ENCODE data around the gene UBAP2L. TPM values are rescaled to one million over a fixed set of nuclear protein-coding genes. Genes with fewer than 3 reads are reported as not detected.
"Not testable (repeated sequence)": the region's sequence is repeated elsewhere in the genome, so short reads cannot be mapped to it uniquely, and the experiment has no call there.

UBAP2L gene
- total RNA-seq, 2 experiments from 2014 or later: 247 to 266 TPM

DNA sequence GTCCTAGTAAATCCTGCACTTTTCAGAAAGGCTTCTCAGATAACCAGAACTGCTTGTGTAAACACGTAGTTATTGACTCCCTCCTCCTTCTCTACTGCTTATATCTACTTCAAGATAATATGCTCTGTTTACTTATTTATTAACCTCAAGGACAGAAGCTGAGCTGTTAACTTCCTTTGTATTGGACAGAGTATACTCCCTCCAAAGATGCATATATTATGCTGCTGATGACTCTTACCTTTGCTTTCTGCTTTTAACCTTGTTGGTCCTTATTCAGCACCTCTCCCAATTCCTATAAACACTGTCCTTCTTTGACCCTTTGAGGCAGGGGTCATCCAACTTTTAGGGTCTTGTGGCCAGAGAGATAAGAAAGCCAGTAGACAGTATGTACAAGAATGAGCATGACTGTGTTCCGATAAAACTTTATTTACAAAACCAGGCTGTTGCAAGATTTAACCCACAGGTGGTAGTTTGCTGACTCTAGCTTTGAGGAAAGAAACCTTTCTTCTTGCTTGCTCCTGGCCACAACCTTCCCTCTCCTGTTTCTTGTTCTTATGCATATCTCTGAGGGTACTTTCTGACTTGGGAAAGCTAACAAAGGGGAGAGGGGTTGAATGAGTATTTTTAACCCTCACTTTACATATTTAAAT lies 33.8 kb upstream of the UBAP2L start:
- H3K27ac Mint-ChIP-seq: no peak overlapping the region
- H3K9me3 Mint-ChIP-seq: no peaks in the 10 kb centered on the region
- peaks cover 5% of the 10 kb centered on the region for H3K36me3 Mint-ChIP-seq
- H3K4me3 Mint-ChIP-seq: no peak overlapping the region
- no peak for DNase-seq
- H3K27me3 Mint-ChIP-seq: peaks cover 5% of the 10 kb centered on the region
- H3K4me1 Mint-ChIP-seq: peaks cover 8% of the 10 kb centered on the region

DNA sequence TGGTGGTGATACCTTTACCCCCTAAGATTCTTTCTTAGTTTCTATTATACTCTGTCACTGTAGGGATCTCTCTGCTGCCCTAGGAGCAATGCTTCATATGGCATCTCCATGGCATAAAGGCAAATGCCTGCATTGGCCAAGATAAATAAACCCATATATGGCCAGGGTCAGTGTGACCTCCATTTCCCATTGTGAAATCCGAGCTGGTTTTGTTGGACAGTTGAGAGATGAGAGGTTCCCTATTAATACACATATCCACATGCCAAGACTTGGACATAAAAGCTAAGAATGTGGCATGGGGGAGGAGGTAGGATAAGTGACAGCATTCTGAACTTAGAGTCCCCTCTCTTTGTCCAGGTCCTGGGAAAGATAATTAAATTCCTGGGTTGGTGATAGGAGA lies 30.2 kb upstream of the UBAP2L start:
- Mint-ChIP-seq H3K36me3 (no peaks in the 10 kb centered on the region), H3K27me3 (peaks cover 13% of the 10 kb centered on the region), H3K9me3 (no peaks in the 10 kb centered on the region), H3K4me1 (peaks cover 7% of the 10 kb centered on the region), H3K4me3 (no peak overlapping the region), H3K27ac (no peak overlapping the region)
- no peak for DNase-seq

DNA sequence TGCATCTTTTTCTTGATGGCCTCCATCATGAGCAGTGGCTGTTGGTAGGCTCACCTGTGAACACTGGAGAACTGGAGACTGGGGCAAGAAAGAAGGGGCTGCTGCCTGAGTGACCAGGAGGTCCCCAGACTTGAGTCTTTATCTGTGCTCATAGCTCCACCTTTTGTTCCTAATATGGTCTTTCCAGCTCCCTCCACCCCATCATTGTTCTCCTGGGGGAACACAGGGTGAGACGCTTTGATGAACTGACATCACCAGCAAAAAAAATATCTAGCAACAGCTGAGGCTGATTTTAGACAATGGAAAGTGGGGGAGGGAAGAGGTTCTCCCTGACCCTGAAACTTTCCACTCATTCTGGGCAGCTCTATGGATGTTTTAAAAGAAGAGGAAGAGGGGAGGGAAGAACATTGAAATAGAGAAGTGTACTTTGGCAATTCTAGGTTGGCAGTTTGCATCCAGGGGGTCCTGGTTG lies 28.7 kb upstream of the UBAP2L start, which contains the start of gene TPM3:
Gene TPM3, minus strand, starts transcription at position 111 of the 472 bp plus-strand sequence. Its CDS starts 82 bp downstream, at position 29.
- no peaks in the 10 kb centered on the region for H3K9me3 Mint-ChIP-seq
- H3K4me3 Mint-ChIP-seq: no peak within 1 kb of the TSS
- no peaks in the 10 kb centered on the region for H3K36me3 Mint-ChIP-seq
- peak within 1 kb of the TSS; percentile 3 for H3K27ac Mint-ChIP-seq
- DNase-seq: no peak
- H3K4me1 Mint-ChIP-seq: peaks cover 5% of the 10 kb centered on the region
- H3K27me3 Mint-ChIP-seq: peaks cover 13% of the 10 kb centered on the region

DNA sequence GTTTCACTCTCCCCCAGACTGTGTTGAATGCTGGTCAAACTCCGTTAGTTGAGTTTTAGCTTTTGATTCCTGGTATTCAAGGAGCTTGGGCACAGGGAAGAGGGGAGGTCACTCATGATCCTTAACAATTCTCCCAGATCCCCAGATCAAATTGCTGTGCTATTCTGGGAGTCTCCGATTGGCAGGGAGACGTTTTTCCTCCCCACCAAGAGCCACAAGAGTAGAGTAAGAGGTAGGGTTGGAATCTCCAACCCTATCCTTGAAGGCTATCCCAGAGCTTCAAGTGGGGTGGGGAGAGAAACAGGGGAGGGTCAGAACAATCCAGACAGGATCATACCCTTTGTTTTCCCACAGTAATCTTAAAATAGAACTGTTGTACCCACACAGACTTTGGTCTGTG lies 28.3 kb upstream of the UBAP2L start:
- Mint-ChIP-seq H3K4me1 (peaks cover 5% of the 10 kb centered on the region), H3K27me3 (peaks cover 13% of the 10 kb centered on the region), H3K36me3 (no peaks in the 10 kb centered on the region), H3K4me3 (no peak overlapping the region), H3K27ac (no peak overlapping the region), H3K9me3 (no peaks in the 10 kb centered on the region)
- no peak for DNase-seq

DNA sequence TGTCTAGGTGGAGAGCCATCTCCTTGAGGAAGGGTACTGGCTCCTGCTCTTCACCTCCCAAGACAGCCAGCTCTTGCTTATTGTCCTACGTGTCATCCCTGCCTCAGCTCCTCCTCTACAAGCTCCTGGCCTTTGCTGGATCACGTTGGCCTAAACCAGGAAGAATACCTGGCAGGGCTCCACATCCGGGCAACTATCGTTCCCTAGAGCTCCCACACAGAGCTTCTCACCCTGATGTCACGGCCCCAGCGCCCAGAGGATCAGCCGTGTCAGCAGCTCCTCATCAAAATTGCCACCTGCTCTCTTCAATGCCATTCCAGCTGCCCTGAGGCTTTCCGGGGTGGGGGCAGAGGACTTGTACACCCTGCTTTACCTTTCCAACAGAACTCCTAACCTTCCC lies 26.9 kb upstream of the UBAP2L start:
- Mint-ChIP-seq H3K4me1 (peaks cover 5% of the 10 kb centered on the region), H3K27me3 (peaks cover 13% of the 10 kb centered on the region), H3K9me3 (no peaks in the 10 kb centered on the region), H3K27ac (no peak overlapping the region), H3K36me3 (no peaks in the 10 kb centered on the region), H3K4me3 (no peak overlapping the region)
- no peak for DNase-seq

DNA sequence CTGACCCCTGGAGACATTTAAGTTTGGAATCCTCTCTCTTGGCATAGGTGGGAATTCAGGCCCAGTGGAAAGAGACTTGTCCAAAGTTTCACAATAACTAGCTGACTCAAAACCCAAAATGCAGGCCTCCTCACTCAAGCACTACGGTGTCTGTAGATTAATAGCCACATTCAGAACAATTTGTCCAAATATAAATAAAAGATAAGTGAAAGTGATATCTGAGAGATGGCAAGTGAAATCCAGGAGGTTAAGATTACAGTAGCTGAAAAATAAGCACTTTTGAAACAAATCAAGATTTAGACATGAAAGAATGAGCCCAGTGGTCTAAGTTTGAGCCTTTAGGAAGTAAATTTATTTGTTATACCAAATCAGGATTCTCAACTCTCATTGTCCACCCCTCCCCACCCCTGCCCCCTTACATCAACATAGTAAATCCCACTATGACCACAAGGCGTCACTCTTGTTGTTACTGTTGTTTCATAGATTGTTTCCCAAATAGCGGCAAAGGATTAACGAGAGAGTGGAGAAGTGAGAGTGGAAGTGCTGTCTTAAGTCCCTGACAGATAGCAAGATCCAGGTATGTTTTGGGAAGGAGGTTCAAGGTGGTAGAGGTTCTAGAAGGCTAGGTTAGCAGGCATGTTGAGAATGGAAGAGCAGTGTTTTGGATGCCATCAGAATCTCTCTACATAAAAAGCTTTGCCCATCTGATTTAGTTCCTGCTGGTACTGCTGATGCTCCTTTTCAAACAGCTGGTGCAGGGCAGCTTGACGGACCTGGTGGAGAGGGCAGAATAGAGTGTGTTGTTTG lies 21.8 kb upstream of the UBAP2L start:
- no peaks in the 10 kb centered on the region for H3K9me3 Mint-ChIP-seq
- DNase-seq: no peak

DNA sequence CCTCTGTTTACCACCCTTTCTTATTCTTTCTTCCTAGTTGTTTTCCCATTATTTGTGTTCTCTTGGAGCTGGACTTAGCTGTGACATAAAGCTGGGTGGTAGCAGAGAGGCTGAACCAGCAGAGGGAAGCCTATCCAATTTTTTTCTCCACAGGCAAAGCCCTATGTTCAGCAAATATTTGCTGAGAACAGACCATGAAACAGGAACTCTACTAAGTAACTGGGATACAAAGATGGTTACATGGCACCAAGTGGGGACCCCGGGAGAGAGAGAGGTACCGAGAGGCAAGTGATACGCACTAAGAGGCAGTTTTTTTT lies 21.2 kb upstream of the UBAP2L start:
- Mint-ChIP-seq H3K9me3 (no peaks in the 10 kb centered on the region), H3K27me3 (no peaks in the 10 kb centered on the region), H3K4me3 (no peak overlapping the region), H3K36me3 (no peaks in the 10 kb centered on the region), H3K4me1 (no peaks in the 10 kb centered on the region), H3K27ac (no peak overlapping the region)
- DNase-seq: no peak

More for the DNA sequence above, 21.8 kb upstream of the UBAP2L start:
- Mint-ChIP-seq H3K4me1 (no peaks in the 10 kb centered on the region), H3K27me3 (no peaks in the 10 kb centered on the region), H3K36me3 (no peaks in the 10 kb centered on the region), H3K27ac (no peak overlapping the region), H3K4me3 (no peak overlapping the region)

DNA sequence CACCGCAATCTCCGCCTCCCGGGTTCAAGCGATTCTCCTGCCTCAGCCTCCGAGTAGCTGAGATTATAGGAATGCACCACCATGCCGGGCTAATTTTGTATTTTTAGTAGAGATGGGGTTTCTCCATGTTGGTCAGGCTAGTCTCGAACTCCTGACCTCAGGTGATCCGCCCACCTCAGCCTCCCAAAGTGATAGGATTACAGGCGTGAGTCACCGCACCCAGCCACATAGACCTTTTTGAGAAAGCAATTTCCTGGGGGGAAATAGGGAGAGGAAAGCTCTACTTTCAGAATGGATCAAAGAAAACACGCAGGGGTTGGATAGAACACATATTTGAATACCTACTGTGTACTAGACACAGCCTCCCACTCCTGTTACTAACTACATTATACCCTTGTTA lies 15.0 kb upstream of the UBAP2L start:
- peak; percentile 19 for DNase-seq
- Mint-ChIP-seq H3K4me1 (peaks cover 31% of the 10 kb centered on the region), H3K27ac (peak overlapping the region; percentile 79), H3K36me3 (peaks cover 39% of the 10 kb centered on the region)
- H3K27me3 Mint-ChIP-seq, H3K9me3 Mint-ChIP-seq, H3K4me3 Mint-ChIP-seq: not testable (repeated sequence)

DNA sequence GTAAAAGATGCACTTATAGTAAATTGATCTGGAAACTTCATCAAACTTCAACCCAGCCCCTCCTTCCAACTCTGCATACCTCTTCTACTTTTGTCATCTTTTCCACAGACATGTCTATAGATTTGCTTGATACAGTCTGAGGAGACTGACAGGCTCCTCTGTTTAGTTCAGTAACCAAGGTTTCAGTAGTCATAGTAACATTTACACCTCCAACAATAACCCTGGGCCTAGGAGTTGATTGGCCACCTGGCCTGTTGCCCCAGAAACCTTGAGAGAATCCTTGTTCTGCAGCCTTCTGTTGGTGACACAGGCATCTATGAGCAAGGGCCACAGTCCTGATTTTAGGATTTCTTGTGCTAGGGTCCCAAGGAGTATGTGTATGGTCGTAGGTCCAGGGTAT lies 14.6 kb upstream of the UBAP2L start, which contains the start of gene CFAP141:
Gene CFAP141, minus strand, starts transcription at position 138 of the 400 bp plus-strand sequence. Its CDS starts 26 bp downstream, at position 112.
- no peak within 1 kb of the TSS for H3K4me3 Mint-ChIP-seq
- H3K36me3 Mint-ChIP-seq: peaks cover 39% of the 10 kb centered on the region
- peaks cover 31% of the 10 kb centered on the region for H3K4me1 Mint-ChIP-seq
- no peaks in the 10 kb centered on the region for H3K27me3 Mint-ChIP-seq
- no peaks in the 10 kb centered on the region for H3K9me3 Mint-ChIP-seq
- peak; percentile 48 for DNase-seq
- H3K27ac Mint-ChIP-seq: peak within 1 kb of the TSS; percentile 79

DNA sequence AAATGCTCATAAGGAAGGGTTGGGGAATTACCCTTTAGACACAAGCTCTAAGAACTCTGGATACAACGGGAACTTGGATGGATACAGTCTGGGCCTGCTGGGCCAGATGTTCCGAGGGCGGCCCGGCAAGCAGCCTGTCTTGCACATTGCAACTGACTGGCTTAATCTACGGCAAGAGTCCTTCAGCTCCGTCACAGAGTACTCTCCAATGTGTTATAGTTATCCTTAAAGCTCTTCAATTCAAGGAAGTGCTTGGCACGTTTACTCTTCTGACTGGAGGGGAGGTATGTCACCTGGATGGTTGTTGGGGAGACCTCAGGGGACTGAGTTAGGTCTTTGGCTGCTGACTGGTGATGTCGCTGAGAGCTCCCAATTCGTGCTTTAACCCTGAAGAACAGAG lies 13.5 kb upstream of the UBAP2L start:
- DNase-seq: no peak
- Mint-ChIP-seq H3K4me3 (no peak overlapping the region), H3K27ac (peak overlapping the region; percentile 71), H3K9me3 (no peaks in the 10 kb centered on the region), H3K27me3 (no peaks in the 10 kb centered on the region), H3K4me1 (peaks cover 31% of the 10 kb centered on the region), H3K36me3 (peaks cover 45% of the 10 kb centered on the region)

DNA sequence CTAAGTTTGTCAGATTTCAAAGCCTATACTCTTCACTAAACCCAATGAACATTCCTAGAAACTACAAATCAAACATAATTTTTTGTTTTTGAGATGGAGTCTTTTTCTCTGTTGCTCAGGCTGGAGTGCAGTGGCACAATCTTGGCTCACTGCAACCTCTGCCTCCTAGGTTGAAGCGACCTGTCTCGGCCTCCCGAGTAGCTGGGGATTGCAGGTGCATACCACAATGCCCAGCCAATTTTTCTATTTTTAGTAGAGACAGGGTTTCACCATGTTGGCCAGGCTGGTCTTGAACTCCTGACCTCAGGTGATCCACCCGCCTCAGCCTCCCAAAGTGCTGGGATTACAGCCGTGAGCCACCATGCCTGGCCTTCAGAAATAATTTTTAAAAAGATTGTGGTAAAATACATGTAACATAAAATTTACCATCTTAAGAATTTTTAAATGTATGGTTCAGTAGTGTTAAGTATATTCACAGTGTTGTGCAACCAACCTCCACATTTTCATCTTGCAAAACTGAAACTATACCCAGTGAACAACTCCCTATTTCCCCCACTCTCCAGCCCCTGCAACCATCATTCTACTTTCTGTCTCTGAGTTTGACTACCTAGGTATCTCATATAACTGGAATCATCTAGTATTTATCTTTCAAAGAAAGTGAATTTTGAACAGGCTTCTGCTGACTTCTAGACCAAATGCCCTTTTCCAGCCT lies 11.9 kb upstream of the UBAP2L start:
- H3K36me3 Mint-ChIP-seq: peaks cover 50% of the 10 kb centered on the region
- DNase-seq: no peak

DNA sequence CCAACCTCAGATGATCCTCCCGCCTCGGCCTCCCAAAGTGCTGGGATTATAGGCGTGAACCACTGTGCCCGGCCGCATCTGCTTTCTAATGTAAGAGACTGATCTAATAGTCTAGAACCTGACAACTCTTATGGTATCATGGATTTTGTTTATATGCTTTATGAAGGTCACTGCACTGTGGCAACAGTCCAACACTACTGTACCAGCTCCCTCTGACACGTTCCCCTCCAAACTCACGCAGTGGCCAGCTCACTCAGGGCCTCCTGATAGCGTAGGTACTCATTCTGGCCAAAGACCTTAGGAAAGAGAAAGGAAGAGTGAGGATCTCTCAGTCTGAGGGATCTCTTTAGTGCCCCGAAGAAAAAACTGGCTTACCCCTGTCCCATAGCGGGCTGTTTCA lies 8.7 kb upstream of the UBAP2L start:
- peak overlapping the region; percentile 21 for H3K27ac Mint-ChIP-seq
- H3K4me1 Mint-ChIP-seq: peaks cover 36% of the 10 kb centered on the region
- no peak for DNase-seq
- peaks cover 52% of the 10 kb centered on the region for H3K36me3 Mint-ChIP-seq
- no peak overlapping the region for H3K4me3 Mint-ChIP-seq
- no peaks in the 10 kb centered on the region for H3K27me3 Mint-ChIP-seq
- no peaks in the 10 kb centered on the region for H3K9me3 Mint-ChIP-seq

More for the DNA sequence above, 11.9 kb upstream of the UBAP2L start:
- H3K27ac Mint-ChIP-seq: peak overlapping the region; percentile 64
- H3K9me3 Mint-ChIP-seq: no peaks in the 10 kb centered on the region
- peak overlapping the region; percentile 3 for H3K4me3 Mint-ChIP-seq
- peaks cover 36% of the 10 kb centered on the region for H3K4me1 Mint-ChIP-seq
- H3K27me3 Mint-ChIP-seq: no peaks in the 10 kb centered on the region

DNA sequence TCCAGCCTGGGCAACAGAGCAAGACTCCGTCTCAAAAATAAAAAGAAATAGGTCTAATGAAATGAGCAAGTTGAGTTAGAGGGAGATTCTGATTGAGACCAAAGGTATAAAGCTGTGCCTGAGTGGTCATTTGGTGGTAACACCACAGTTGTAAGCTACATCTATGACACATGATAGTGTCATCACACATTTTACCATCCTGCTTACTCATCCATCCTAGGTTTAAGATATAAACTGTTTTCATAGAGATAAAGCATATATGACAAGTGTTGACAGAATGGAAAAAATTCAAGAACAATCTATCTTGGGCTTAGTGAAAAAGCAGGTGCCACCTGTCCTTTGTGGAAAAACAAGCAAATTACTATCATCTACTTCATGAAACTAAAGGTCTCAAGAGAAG lies 7.5 kb upstream of the UBAP2L start:
- H3K4me1 Mint-ChIP-seq: peaks cover 42% of the 10 kb centered on the region
- no peaks in the 10 kb centered on the region for H3K27me3 Mint-ChIP-seq
- peak overlapping the region; percentile 83 for H3K27ac Mint-ChIP-seq
- H3K9me3 Mint-ChIP-seq: no peaks in the 10 kb centered on the region
- H3K4me3 Mint-ChIP-seq: no peak overlapping the region
- peaks cover 56% of the 10 kb centered on the region for H3K36me3 Mint-ChIP-seq
- DNase-seq: no peak

DNA sequence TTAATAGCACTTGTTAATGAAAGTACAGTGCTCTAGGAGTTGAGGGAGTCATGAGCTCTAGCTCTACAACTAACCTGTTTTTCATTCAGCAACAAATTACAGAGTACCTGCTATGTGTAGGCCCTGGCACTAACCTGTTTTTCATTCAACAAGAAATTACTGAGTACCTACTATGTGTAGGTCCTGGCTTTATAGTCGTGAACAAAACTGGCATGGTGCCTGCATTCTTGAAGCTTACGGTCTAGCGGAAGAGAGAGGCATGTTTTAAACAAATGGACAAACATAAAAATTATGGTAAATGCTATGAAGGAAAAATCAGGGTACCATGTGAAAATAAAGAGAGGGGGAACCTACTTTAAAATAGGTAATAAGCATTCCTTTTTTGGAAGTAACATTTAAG lies 2.2 kb upstream of the UBAP2L start:
- Mint-ChIP-seq H3K36me3 (peaks cover 72% of the 10 kb centered on the region), H3K27me3 (no peaks in the 10 kb centered on the region), H3K4me3 (peak overlapping the region; percentile 94), H3K27ac (peak overlapping the region; percentile 98), H3K9me3 (peaks cover 8% of the 10 kb centered on the region), H3K4me1 (peaks cover 52% of the 10 kb centered on the region)
- no peak for DNase-seq

DNA sequence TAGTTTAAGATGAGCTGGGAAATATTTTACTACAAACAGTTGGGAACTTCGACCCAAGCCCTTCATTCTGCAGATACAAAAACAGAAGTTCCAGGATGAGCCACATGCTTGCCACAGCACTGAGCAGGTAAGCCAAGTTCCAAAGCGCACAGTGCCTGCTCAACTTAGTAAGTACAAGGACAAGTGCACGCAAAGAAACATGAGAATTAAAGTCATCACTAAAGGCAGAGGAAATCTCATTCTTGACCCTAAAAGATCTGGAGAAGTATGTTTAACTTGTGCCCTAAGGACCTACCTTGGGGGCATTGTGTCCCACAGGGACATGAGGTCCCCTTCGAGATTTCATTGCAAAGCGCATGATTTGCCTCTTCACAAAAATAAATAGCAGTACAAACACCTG lies 1.2 kb upstream of the UBAP2L start:
- Mint-ChIP-seq H3K4me3 (peak overlapping the region; percentile 94), H3K9me3 (peaks cover 8% of the 10 kb centered on the region), H3K36me3 (peaks cover 72% of the 10 kb centered on the region), H3K27ac (peak overlapping the region; percentile 98), H3K27me3 (no peaks in the 10 kb centered on the region), H3K4me1 (peaks cover 57% of the 10 kb centered on the region)
- no peak for DNase-seq

All from activated naive CD8-positive, alpha-beta T cell treated with anti-CD3 and anti-CD28 coated beads for 36 hours (primary cell).